A172 (cell line): ENCODE data around the gene NKX2-8. TPM values are rescaled to one million over a fixed set of nuclear protein-coding genes. Genes with fewer than 3 reads are reported as not detected.
A peak's percentile ranks its signal among the peaks of the same experiment; 100 is the strongest.

Experiments
- DNase-seq: peaks from one replicate; pipeline ENCODE4 v3.0.0-alpha.2; 2015; ENCODE audit warnings: low spot score
- total RNA-seq: library from RNA; depleted of rRNA; stranded (reverse); fragments of >200 nt; shearing (Covaris generic); gene quantifications from 2 replicates; pipeline ENCODE4 v1.2.3, GENCODE V29; 2014; rRNA removed

Gene NKX2-8
- total RNA-seq: not detected in 2 replicates

DNA sequence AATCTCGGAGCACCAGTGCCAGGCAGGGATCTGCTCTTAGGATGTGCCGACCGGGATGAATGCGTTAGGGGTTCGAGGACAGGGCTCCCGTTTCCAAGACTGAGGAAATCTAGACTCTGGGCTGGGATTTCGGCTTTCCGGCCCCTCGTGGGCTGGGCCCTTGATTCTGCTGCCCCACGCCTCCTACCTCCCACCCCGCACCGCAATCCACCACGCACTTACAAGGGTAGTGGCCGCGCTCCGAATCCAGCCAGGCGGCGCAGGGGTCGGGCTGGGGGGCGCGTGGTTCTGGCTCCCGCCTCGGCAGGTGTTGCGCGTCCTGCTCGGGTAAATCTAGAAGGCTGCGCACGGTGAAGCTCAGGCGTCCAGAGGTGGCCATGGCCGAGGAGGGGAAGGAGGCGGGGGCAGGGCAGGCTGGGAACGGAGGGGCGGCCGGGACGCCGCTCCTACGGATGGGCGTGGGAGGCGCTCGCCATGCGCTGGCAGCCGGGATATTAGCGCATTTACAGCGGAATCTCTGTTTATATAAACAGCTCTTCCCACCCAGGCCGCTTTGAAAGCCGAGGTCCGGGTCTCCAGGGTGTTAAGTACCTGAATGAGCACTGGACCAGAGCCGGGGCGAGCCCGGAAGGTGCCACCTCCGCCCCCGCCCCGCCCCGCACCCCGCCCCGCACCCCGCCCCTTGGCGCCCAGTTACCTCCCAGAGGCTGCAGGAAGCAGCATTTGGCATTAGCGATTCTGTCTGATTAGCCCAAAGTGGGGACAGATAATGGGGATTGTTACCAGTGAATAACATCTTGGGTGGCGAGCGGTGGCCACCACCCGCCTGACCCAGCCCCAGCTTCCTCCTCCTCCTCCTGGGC lies at the start of gene NKX2-8:
Gene NKX2-8, minus strand, starts transcription at position 604 of the 863 bp plus-strand sequence. Its CDS starts 225 bp downstream, at position 379.
- no peak for DNase-seq

DNA sequence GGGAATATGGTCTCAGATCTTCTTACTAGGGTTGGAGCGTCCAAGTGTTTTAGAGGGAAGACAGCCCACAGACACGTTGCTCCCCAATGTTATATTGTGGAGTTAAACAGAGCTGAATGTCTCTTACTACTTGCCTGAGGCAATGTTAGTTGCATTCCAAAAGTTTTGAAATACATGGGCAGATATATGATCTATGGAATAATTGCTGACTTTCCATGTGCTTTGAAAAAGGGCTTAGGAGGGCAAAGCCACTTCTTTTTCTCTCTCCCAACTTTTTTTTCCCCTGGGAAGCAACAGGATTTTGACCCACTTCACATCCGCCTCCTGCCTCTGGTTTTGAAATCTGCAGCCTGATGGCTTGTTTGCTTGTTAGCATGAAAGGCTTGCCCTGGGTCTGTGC lies 45.6 kb upstream of the NKX2-8 start:
- no peak for DNase-seq

DNA sequence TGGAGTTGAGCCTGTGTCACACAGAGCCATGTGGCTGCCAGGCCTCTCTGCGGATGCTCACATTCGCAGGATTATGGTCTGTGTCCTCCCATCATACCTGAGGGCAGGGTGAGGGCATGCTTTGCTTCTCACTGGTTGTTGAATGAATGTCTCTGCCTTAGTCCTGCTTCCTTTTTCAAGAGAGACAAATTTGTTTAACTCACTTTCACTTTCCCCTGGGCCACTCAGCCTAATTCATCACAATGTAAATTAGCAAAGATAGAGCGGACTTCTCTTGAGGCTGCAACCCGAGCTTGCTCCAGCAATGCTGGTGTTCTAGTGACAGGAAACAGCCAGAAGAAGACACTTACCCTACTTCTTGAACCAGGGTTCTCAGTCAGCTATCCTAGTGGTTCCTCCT lies 43.7 kb upstream of the NKX2-8 start:
- DNase-seq: no peak

DNA sequence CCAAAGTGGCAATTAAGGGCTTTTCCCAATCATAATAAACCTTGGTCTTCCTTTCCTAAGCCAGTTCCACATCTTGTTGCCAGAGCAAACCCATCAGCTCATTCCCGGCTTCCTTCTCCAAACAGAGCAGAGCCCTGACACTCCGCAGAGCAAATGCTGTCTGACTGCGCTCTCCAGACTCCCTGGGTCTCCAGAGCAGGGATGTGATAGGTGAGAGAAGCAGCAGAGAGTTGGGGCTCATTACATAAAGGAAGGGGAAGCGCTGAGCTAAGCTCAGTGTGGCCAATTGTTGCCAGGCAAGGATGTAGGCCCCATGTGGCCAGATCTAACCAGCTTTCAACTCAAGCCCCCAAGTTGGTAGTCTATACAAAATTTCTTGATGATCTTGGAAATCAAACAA lies 43.0 kb upstream of the NKX2-8 start:
- no peak for DNase-seq

DNA sequence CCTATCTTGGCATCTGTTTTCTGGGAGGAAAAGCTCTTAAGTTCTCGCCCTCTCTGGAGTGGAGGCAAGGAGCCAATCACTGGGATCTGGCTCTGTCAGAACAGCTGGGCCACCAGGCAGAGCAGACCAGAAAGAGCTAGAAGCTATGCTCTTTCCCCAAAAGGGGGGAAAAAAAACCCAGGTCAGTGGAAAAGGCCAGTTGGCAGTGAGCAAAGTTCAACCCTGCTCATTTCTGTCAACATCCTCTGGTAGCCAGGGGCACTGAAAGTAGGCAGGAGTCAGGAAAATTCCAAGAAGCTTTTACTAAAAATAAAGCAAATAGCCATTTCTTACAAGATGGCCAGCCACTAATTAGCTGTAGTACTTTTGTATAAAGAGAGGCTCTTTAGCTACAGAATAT lies 42.6 kb upstream of the NKX2-8 start:
- DNase-seq: no peak

DNA sequence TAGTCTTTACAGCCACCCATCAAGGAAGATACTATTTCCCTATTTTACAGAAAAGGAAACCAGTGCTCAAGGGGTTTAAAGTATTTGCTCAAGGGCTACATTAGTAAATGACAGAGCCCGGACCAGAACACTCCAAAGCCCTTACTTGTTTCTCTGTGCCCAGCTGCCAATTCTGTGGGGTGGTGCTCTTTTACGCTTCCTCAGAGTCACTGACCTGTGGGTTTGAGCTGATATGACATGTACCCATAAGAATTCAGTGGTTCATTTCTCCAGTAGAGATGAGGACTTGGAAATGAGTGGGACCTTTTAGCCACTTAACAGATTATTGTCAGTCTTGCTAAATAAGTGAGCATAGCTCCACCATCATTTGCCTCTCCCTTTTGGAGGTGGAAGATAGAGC lies 37.4 kb upstream of the NKX2-8 start:
- peak; percentile 13 for DNase-seq

DNA sequence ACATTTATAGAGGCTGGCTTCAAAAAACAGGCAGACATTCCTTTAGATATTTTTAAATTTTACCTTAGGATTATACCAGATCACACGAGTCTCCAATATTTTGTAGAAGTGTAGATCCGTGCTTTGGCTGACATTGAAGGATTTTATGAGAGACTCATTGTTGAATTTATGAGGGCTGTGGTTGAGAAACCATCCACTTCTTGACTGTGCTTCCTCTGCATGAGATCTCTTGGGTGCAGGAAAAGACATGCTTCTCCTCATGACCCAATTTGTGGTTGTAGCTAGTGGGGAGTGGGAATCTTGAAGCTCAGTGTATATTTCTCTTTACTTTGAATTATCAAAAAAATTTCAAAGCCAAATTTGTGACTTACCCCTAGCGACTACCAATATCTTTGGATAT lies 36.7 kb upstream of the NKX2-8 start:
- no peak for DNase-seq

DNA sequence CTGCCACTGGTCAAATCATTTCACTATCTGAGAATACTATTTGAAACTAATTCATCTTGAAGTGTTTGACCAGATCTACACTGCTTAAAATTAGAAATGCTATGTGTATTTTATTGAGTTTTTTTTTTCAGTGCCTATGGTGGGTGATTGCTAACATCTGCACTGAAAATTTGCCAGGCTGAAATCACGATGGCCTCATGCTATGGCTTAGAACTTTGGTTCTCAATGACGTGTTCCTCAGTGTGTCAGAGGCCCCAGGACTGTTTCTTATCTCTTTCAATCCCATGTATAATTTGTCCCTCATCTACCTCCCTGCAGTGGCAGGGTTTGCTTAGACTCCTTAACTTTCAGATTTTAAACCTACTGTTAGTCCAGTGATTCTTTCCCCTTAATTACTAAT lies 36.2 kb upstream of the NKX2-8 start:
- DNase-seq: no peak

DNA sequence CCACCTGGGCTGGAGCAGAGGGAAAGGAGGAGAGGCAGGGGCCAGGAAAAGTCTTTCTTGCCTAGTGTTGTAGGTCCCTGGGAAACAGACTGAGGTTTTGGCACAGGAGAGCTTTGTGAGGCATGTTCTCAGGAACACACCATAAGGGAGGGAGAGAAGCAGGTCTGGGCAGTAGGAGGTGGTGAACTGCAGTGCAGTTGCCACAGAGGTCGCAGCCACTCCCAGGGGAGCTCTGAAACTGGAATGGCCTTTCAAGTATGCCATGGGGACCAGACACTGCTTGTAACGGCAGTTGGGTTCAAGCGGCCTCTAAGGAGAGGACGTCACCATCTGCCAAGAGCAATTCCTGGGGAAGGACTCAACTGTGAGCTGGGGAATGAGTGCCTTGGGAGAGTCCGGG lies 35.4 kb upstream of the NKX2-8 start:
- no peak for DNase-seq

DNA sequence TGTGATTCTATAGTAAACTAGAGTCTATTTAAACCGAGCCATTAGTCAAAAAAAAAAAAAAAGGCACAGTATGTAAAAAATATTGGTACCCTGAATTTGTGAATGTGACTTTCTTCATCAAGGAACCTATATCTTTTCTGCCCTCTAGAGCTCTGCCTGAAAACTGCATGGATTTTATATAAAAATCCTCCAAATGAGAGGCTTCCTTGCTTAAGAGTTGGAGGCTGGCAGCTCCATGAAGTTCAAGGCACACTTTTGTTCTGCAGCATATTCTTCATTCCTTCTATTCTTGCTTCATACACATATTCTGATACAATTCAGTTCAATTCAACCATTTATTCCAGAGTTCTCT lies 23.1 kb upstream of the NKX2-8 start:
- no peak for DNase-seq

DNA sequence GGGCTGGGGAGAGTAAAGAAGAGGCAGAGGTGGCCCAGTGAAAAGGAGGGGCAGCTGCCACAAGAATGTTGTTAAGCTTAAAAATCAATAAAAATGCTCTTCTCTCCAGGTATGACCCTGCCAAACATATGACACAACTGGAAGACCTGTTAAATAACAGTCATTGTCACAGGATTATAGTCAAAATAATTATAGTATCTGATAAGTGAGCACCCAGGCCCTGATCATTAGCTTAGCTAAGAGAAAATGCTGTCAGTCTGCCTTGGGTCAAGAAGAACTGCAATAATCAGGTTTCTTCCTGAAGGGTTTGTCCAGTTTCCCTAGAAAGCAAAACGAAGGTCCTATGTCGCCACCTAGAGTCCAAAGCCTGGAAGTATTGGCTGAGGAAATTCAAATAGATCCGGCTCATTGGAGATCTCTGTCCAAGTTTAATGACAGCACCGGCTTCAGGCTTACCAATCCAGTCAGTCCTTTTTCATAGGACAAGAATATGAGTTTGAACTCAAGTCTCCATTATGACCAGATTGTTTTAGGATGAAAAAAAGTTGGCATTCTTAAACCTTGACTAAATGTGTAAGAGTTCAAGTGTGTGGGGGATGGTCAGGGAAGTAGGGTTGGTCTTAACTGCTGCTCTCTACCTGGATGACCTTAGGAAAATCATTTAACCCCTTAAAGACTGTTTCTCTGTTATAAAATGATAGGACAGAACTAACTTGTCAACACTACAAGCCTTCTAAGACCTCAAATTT lies 22.5 kb upstream of the NKX2-8 start:
- DNase-seq: peak; percentile 39

DNA sequence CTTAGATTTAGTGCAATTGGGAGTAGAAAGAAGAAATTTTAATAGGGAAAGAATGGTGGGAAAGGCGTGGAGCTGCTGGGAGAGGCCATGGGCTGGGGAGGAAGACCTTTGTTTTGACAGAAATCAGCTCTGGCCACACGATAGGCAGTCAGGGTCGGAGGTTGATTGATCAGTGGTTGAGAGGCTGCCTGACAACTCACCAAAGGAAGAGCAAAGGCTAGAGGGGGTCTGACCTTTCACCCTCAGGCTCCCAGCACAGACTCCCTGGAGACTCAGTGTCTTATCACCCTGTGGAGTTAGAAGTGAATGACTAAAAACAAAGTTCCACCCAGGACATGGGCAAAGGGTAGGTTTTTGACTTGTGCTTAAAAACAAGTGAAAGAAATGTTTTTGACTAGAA lies 18.0 kb upstream of the NKX2-8 start:
- DNase-seq: no peak

DNA sequence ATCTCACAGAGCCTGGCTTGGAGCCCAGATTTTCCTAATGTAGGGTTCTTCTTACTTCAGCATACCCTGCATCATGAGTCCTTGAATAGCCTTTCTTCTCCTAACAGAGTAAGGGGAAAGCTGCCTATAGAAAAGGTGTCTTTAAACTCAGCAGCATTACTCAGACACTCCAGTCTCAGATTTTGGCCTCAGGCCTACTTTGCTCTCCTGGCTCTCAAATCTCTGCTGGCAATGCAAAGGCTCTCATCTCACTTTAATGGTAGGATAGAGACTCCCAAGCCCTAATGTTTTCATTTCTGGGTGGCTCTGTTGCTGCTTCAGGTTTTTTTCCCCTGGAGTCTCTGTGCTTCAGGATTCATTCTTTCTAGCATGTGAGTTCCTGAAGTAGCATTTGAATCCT lies 9.1 kb upstream of the NKX2-8 start:
- DNase-seq: no peak

DNA sequence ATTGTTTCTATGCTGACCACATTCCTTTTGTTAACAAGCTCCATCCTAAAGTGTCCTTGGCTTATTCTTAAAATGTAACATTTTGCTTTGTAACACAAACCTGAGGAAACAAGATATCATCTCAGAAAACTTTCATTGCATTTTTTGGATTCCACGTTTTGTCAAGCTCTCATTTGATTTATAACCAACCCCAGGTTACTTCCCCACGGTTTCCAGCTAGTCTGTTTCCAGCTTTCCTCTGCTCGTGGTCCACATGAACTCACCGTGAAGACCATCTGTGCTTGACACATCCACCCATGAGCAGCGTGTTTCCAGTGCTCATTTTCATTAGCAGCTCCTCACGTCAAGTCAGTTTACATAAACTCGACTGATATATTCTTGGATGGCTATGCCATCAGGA lies 6.4 kb upstream of the NKX2-8 start:
- DNase-seq: no peak

DNA sequence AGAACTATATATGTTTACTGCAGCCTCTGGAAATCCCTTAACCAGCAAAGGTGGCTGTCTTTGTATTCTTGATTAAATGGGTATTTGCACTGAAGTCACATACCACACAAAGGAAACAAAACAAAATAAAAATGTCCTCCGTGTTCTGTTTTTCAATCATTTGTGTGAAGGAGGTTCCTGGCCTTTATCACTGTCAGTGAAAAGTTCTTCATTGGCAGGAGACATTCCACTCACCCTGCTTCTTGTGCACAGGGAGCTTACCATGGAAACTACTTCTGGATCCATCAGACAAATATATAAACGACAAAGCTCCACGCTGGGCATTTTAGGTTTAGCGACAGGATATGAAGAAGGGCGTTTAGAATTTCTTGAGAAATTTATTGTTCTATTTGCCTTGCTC lies 5.7 kb upstream of the NKX2-8 start:
- no peak for DNase-seq

DNA sequence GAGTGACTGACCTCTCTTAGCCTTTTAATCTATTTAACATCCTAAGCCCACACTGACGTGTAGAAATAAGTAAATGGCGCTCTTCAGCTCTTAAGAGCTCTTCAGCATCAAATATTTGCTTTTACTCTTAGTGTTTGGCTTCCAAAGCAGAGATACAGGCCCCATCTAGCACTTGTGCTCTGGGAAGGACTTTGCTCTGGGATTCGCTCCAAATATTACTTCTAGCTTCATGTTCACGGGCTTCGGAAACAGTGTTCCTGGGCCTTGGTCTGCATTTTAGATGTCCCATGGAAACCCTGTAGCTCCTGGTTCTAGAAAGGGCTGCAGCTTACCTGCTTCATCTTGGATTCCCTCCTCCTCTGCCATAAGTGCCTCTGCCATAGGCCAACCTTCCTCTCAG lies 2.7 kb upstream of the NKX2-8 start:
- DNase-seq: no peak

DNA sequence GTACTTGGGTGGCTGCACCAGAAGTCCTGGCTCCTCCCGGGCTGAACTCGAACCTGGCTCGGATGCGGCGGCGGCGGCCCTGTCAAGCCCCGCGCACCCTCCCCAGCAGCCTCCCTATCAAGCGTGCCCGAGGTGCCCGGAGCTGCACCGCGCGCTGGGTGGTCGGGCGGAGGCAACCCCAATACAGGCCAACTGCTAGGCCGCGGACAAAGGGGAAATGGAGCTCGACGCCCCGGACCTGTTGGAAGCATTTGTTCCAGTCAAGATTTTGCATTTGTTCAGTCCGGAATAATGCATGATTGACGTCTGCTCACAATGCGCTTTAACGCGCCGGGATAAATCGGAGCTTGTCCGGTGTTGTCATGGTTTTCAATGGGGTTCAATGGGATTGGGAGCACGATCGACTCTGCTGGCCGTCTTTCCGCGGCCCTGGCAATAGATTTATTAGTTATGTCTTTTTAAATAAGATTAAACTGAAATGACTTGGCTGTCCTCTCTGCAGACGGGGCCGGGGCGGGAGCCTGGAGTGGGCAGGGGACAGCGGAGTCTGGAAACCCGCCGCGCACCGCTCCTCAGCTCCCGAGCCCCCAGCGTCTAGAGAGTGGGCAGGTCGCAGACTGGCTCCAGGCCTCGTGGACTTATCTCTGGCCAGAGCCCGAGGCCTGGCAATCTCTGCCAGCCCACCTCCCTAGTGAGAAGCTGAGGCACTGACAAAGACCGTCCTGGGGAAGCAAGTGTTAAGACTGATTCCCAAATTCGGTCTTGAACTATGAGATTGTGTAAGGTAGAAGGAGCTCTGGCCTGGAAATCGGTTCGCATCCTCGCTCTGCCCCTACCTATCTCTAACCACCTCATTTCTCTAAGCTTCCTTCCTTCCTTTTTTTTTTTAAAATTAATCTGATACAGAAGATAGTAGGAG lies 1.7 kb upstream of the NKX2-8 start:
- DNase-seq: no peak

DNA sequence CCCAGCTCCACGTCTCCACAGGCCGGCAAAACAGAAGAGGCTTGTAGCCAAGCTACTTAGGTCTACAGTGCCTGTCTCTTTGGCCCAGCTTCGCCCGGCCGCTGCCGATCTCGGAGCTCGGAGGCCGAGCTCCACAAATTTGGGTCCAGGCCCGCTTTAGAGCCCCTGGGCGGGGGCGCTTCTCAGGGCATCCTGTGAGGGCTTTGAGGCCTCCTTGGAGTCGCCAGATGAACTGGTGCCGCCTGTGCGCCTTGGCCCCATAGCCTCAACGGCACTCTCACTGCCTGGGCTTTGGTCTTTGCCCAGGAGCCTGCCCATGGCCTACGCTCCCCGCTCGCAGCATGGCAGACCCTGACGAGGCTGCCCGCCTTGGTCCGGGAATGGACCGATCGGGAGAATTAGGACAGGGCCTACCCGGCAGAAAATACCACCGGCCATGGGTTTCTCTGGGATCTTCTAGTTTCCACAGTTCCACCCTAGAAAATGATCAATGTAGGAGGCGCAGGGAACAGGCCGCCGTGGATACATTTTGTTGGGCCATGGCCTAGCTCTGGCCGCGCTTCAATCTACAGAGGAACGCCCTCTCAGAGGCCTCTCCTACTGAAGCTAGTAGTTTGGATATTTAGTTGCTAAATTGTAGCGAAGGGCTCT lies 953 bp upstream of the NKX2-8 start:
- DNase-seq: no peak

DNA sequence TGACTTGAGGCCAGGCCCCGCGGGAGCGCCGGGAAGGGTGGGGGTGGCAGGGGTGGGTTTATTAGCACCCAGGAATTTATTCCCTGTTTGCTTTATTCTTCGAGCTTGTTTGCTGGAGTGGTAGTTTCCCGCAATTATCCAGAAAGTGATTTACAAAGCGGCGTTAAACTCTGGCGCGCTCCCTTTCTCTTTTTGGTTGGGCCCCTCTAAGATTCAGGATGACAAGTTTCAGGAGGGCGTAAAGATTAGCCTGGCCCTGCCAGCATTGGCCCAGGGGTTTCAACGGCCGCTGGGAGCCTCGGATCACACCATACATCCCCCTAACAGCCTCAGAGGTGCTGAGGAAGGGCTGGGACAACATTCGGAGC lies 444 bp upstream of the NKX2-8 start:
- no peak for DNase-seq

DNA sequence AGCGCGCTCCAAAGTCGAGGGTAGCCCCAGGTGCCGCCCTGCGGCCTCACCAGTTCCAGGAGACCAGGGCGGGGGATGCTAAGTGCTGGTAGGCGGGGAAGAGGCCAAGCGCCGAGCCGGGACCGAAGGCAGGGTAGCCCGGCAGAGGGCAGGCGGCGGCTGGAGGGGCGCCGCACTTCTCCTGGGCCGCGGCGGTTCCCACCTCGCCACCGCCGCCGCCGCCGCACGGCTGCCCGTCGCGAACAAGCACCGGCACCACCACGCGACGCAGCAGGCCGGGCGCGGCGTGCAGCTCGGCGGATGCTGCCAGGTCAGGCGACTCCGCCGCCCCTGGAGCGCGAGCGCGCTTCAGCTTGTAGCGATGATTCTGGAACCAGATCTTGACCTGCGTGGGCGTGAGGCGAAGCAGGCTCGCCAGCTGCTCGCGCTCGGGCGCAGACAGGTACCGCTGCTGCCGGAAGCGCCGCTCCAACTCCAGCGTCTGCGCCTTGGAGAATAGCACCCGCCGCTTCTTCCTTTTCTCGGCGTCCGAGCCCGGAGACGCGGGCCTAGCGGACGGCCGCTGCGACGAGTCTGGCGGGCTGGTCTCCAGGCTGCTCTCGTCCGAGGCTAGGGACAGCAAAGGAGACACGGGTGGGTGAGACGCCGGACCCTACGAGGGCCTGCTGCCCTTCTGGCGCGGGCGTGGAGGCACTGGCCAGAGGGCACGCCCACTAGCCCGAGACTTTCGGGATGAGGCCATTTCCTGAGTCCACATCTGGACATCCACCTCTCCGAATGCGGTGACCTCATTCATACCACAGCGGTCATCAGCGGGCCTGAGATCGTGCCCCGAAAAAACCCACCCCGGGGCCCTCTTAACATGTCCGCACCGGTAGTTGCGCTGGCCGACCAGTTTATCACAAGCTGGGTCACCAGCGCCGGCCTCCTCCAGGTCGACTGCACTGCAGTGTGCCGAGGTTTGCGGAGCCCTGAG lies 1.3 kb downstream of the NKX2-8 start:
- no peak for DNase-seq
